Tibial artery (tissue), 4 donors: ENCODE results near the gene ASPSCR1.
A peak's percentile ranks its signal among the peaks of the same experiment; 100 is the strongest.

ENCODE experiments used
- DNase-seq, 2 donors: peaks; one replicate each; pipeline ENCODE4 v3.0.0-alpha.2; 2019
- H3K27ac ChIP-seq, 2 donors: fragments of 200-600 bp; sonication (generic) in 1 of 2; 1 replicate in 1 of 2; 2 replicates in 1 of 2; pipeline ENCODE4 v1.5.1; 2018 to 2019; ENCODE audit warnings: mild to moderate bottlenecking in 1 of 2
- H3K27me3 ChIP-seq, 2 donors: fragments of 200-600 bp; sonication (generic) in 1 of 2; one replicate each; pipeline versions ENCODE4 v1.5.1 to v1.6.0; 2016 to 2019
- H3K36me3 ChIP-seq, 3 donors: fragments of 200-600 bp; sonication (generic) in 2 of 3; one replicate each; pipeline ENCODE4 v1.5.1; 2016 to 2019; ENCODE audit warnings: mild to moderate bottlenecking in 2 of 3
- H3K4me1 ChIP-seq, 4 donors: fragments of 200-600 bp; sonication (generic) in 2 of 4; 1 replicate in 3 of 4; 2 replicates in 1 of 4; pipeline ENCODE4 v1.5.1; 2016 to 2019
- H3K4me3 ChIP-seq, 2 donors: fragments of 200-600 bp; sonication (generic) in 1 of 2; 1 replicate in 1 of 2; 2 replicates in 1 of 2; pipeline ENCODE4 v1.5.1; 2018 to 2019; ENCODE audit warnings: mild to moderate bottlenecking in 2 of 2
- H3K9me3 ChIP-seq, 3 donors: fragments of 200-600 bp; sonication (generic) in 1 of 3; one replicate each; pipeline ENCODE4 v1.5.1; 2016 to 2019
- intact Hi-C: fragments of 100-400 bp; cut with DNase I; formaldehyde crosslinking; loops from one replicate; pipeline ENCODE4 v1.15.0; 2023; ENCODE audit warnings: low total_unique reads
- TF ChIP-seq, protein P1 (sequence below), 2 experiments: fragments of 200-600 bp in 1 of 2; fragments of 450-650 bp in 1 of 2; IDR thresholded peaks; one replicate each; pipeline ENCODE4 v1.5.1; 2017 to 2019; ENCODE audit warnings: antibody characterized with exemption in 2 of 2, mild to moderate bottlenecking in 1 of 2, moderate library complexity in 1 of 2

ASPSCR1 gene

DNA sequence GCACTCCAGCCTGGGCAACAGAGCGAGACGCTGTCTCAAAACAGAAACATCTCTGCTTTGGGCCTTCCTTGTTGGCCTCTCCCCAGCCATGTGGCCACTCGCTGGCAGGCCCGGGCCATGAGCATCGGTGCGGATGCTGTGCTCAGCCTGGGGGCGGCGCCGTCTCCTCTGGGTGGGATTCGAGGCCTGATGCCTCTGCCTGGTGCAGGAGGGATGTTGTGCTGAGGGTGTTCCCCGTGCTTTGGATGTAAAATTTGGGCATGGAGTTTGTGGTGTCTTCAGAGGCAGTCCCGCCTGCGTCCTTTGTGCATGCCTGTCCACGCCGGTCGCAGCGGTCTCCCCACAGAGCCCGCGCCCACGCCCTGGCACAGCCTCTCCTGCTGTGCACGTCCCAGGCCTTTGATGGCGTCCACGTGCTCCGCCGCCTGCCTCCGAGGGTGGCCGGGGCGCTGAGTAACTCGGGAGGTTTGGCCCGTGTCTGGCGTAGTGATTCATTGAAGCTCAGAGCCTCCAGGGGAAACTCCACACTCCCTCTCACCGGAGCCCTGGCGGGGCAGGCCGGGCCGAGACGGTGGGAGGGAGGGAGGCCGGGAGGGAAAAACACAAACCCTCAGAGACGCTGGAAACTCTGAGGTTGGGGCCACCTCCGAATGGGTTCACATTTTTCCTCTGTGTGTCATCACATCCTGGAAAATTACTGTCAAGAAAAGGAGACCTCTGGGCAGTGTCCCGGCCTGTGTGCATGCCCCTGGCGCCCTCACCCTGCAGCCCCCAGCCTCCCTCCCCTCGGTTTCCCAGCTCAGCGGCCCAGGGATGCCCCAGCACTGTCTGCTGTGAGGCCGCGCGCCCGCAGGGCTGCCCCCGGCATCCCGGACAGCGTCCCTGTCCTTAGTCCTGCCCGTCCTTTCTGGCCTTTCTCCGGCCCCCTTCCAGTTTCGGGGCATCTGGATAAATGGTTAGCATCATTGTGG, 26.3 kb downstream of the ASPSCR1 start:
- Histone ChIP-seq H3K9me3 (no peaks in the 10 kb centered on the region), H3K36me3 (no peaks in the 10 kb centered on the region), H3K4me1 (peaks cover 6 to 62% (median 51%) of the 10 kb centered on the region in 4 donors), H3K27me3 (no peaks in the 10 kb centered on the region), H3K27ac (peak overlapping the region; percentile 41 to 64), H3K4me3 (no peak overlapping the region)
- DNase-seq, result peak; percentile 83 to 96
- TF ChIP-seq, protein P1, sequence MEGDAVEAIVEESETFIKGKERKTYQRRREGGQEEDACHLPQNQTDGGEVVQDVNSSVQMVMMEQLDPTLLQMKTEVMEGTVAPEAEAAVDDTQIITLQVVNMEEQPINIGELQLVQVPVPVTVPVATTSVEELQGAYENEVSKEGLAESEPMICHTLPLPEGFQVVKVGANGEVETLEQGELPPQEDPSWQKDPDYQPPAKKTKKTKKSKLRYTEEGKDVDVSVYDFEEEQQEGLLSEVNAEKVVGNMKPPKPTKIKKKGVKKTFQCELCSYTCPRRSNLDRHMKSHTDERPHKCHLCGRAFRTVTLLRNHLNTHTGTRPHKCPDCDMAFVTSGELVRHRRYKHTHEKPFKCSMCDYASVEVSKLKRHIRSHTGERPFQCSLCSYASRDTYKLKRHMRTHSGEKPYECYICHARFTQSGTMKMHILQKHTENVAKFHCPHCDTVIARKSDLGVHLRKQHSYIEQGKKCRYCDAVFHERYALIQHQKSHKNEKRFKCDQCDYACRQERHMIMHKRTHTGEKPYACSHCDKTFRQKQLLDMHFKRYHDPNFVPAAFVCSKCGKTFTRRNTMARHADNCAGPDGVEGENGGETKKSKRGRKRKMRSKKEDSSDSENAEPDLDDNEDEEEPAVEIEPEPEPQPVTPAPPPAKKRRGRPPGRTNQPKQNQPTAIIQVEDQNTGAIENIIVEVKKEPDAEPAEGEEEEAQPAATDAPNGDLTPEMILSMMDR (IDR thresholded peaks at IDR 0.05), result no peak
- intact Hi-C loops, result no loop called here

DNA sequence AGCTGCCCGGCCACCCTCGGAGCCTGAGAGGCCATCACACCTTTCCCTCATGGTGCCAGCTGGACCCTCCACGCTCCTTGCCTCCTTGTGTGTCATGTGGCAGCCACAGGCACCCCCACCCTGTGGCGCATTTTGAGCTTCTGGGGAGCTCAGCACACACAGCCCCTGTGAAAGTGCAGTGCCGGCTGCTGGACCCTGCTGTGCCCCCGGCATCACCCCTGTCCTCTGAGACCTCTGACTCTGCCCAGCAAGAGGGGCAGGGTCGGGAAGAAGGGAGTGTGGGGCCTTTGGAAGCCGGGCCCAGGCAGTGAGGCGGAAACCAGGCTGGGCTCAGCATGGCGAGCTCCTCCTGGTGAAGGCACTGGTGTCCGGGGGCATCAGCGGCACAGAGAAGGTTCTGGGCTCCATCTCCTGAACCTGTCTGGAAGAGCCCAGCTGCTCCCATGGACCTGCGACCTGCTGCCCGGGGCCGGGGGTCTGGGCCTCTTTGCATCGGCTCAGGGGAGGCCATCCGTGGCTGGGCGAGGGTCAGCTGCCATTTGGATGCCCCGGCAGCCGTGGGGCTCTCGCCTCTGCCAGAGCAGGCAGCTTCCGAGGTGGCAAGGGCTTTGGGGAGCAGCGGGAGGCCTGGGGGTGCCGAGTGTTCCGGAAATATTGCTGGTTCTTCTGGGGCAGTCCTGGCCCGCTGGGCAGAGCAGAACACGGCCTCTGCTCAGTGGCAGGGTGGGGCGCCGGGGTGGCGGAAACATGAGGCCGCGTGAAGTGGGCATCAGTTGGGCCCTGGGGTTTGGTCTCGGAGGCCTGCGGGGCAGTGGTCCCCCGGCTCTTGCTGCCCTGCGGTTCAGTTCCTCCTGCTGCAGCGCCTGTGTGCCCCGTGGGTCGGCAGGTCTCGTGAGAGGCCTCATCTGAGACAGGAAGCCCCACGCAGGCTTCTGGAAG, 27.4 kb downstream of the ASPSCR1 start:
- no peaks in the 10 kb centered on the region for H3K9me3 ChIP-seq
- H3K4me1 ChIP-seq, result peaks cover 6 to 62% (median 51%) of the 10 kb centered on the region in 4 donors
- intact Hi-C loops, result no loop called here
- H3K27ac ChIP-seq, result peak overlapping the region; percentile 34 to 64
- H3K36me3 ChIP-seq, result peaks cover 0 to 9% (median 0%) of the 10 kb centered on the region in 3 donors
- no peak overlapping the region for H3K4me3 ChIP-seq
- TF ChIP-seq, protein P1 (IDR thresholded peaks at IDR 0.05), result no peak
- no peaks in the 10 kb centered on the region for H3K27me3 ChIP-seq
- DNase-seq, result no peak

DNA sequence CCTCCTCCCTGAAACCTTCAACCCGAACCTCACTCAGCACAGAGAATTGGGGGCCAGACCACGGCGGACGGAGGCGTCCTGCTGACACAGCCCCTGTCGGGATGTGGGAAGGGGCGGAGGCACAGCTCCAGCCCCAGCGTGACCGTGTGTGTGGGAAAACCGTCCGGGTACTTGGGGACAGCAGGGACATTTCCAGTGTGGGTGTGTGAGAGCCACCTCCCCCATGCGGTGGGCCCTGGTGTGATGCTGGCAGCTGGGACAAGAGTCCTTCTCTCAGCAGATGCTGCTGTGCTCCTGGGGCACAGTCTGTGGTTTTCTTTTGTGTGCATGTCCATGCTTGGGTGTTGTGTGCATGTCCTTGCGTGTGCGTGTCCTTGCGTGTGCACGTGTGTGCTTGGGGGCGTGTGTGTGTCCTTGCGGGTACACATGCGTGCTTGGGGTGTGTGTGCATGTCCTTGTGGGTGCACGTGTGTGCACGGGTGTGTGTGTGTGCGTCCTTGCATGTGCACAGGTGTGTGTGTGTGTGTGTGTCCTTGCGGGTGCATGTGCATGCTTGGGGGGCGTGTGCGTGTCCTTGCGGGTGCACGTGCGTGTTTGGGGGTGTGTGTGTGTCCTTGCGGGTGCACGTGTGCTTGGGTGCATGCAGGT, 28.4 kb downstream of the ASPSCR1 start:
- no peak for DNase-seq
- H3K36me3 ChIP-seq, result peaks cover 0 to 13% (median 0%) of the 10 kb centered on the region in 3 donors
- H3K27me3 ChIP-seq, result no peaks in the 10 kb centered on the region
- intact Hi-C loops, result no loop called here
- peaks cover 6 to 62% (median 51%) of the 10 kb centered on the region in 4 donors for H3K4me1 ChIP-seq
- no peaks in the 10 kb centered on the region for H3K9me3 ChIP-seq
- TF ChIP-seq, protein P1 (IDR thresholded peaks at IDR 0.05), result no peak
- H3K4me3 ChIP-seq, result no peak overlapping the region
- no peak overlapping the region for H3K27ac ChIP-seq

DNA sequence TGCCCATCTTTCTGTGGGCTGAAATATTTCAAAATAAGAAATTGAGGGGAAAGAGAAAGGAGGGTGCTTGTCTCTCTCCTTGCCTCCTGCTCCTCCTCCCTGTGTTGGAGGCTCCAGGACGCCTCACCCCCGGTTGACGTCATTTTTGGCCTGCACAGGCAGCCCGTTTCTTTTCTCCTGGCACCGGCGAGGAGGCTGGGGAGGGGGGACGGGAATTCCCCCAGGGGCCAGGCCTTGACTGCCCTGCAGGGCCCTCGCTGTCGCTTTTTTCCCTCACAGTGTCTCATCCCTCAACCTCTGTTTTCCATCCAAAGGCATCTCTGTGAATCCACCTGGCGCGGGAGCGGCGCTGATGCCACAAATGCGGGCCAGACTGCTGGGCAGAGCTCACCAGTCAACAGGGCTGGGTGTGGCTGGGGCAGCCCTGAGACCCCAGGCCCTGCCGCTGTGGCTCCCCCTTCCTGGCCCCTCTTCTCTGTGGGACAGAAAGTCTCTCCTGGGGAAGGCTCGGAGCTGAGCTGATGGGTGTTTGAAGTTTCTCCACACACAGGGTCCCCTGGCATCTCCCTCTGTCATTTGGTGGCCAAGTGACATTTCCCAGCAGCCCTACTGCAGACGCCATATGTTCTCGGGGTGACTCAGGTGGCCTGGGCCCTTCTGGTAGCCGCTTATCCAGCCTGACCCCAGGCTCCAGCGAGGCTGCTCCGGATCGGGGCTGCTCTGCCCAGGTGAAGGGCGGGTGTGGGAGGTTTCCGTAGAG, 29.2 kb downstream of the ASPSCR1 start:
- peak overlapping the region in 1 of 2 donors; percentile 11 for H3K27ac ChIP-seq
- H3K4me1 ChIP-seq, result peaks cover 6 to 62% (median 51%) of the 10 kb centered on the region in 4 donors
- TF ChIP-seq, protein P1 (IDR thresholded peaks at IDR 0.05), result no peak
- peaks cover 0 to 20% (median 3%) of the 10 kb centered on the region in 3 donors for H3K36me3 ChIP-seq
- no peaks in the 10 kb centered on the region for H3K9me3 ChIP-seq
- no peaks in the 10 kb centered on the region for H3K27me3 ChIP-seq
- intact Hi-C loops, result no loop called here
- no peak for DNase-seq
- H3K4me3 ChIP-seq, result no peak overlapping the region

DNA sequence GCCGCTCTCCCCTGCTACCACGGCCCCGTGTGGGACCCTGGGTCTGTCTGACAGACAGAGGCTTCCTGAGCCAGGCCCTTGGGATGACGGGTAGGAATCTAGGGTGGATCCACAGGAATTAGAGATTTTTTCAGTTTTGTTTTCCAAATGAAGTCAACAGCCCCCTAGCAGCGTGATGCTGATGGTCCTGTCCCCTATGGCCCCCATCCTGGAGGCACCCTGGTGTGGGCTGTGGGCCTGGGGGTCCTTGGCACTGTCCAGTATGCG, 29.7 kb downstream of the ASPSCR1 start:
- intact Hi-C loops, result no loop called here
- peak overlapping the region in 1 of 2 donors; percentile 11 for H3K27ac ChIP-seq
- H3K4me3 ChIP-seq, result no peak overlapping the region
- H3K9me3 ChIP-seq, result no peaks in the 10 kb centered on the region
- DNase-seq, result no peak
- TF ChIP-seq, protein P1 (IDR thresholded peaks at IDR 0.05), result no peak
- H3K36me3 ChIP-seq, result peaks cover 0 to 25% (median 7%) of the 10 kb centered on the region in 3 donors
- no peaks in the 10 kb centered on the region for H3K27me3 ChIP-seq
- peaks cover 6 to 62% (median 51%) of the 10 kb centered on the region in 4 donors for H3K4me1 ChIP-seq
